ENCODE measurements around the gene CNTNAP5.

The CNTNAP5 gene

GRCh38 chr2:124039762-124040291 is 14.7 kb downstream of the CNTNAP5 start:
- H3K9me3 Mint-ChIP-seq = peaks cover 6% of the 10 kb centered on the region
- H3K4me3 Mint-ChIP-seq = no peak overlapping the region
- H3K27ac Mint-ChIP-seq = no peak overlapping the region
- H3K4me1 Mint-ChIP-seq = no peaks in the 10 kb centered on the region
- no peak for ATAC-seq (ENCODE audit: low read depth)
- no peaks in the 10 kb centered on the region for H3K36me3 Mint-ChIP-seq
- H3K27me3 Mint-ChIP-seq = no peaks in the 10 kb centered on the region
- no peak for DNase-seq (ENCODE audit: low spot score in 2 of 2)

GRCh38 chr2:124045894-124046293 is 20.8 kb downstream of the CNTNAP5 start:
- DNase-seq (ENCODE audit: low spot score in 2 of 2) (no peak), ATAC-seq (ENCODE audit: low read depth) (no peak)
- Mint-ChIP-seq H3K9me3 (peaks cover 4% of the 10 kb centered on the region), H3K27ac (no peak overlapping the region), H3K4me3 (no peak overlapping the region), H3K27me3 (no peaks in the 10 kb centered on the region), H3K4me1 (no peaks in the 10 kb centered on the region), H3K36me3 (no peaks in the 10 kb centered on the region)

- Mint-ChIP-seq H3K27me3 (no peaks in the 10 kb centered on the region), H3K36me3 (no peaks in the 10 kb centered on the region), H3K27ac (no peak overlapping the region), H3K9me3 (peaks cover 4% of the 10 kb centered on the region), H3K4me1 (no peaks in the 10 kb centered on the region), H3K4me3 (no peak overlapping the region)
- DNase-seq (ENCODE audit: low spot score in 2 of 2) (no peak), ATAC-seq (ENCODE audit: low read depth) (no peak)
These were observed 21.2 kb downstream of the CNTNAP5 start for GRCh38 chr2:124046332-124046731.

- ATAC-seq (ENCODE audit: low read depth) = no peak
- Mint-ChIP-seq H3K27ac (no peak overlapping the region), H3K27me3 (no peaks in the 10 kb centered on the region), H3K4me3 (no peak overlapping the region), H3K4me1 (no peaks in the 10 kb centered on the region), H3K9me3 (peaks cover 4% of the 10 kb centered on the region), H3K36me3 (no peaks in the 10 kb centered on the region)
- DNase-seq (ENCODE audit: low spot score in 2 of 2) = no peak
These were observed 23.0 kb downstream of the CNTNAP5 start for GRCh38 chr2:124048102-124048501.

GRCh38 chr2:124048664-124049063 is 23.6 kb downstream of the CNTNAP5 start:
- Mint-ChIP-seq H3K4me3 (no peak overlapping the region), H3K27ac (no peak overlapping the region), H3K36me3 (no peaks in the 10 kb centered on the region), H3K9me3 (no peaks in the 10 kb centered on the region), H3K4me1 (no peaks in the 10 kb centered on the region), H3K27me3 (no peaks in the 10 kb centered on the region)
- ATAC-seq (ENCODE audit: low read depth) (no peak), DNase-seq (ENCODE audit: low spot score in 2 of 2) (no peak)

GRCh38 chr2:124049136-124049535 is 24.0 kb downstream of the CNTNAP5 start:
- H3K4me1 Mint-ChIP-seq = no peaks in the 10 kb centered on the region
- H3K27me3 Mint-ChIP-seq = no peaks in the 10 kb centered on the region
- ATAC-seq (ENCODE audit: low read depth) (no peak), DNase-seq (ENCODE audit: low spot score in 2 of 2) (no peak)
- no peaks in the 10 kb centered on the region for H3K9me3 Mint-ChIP-seq
- no peak overlapping the region for H3K27ac Mint-ChIP-seq
- H3K4me3 Mint-ChIP-seq = no peak overlapping the region
- H3K36me3 Mint-ChIP-seq = no peaks in the 10 kb centered on the region

- H3K36me3 Mint-ChIP-seq = no peaks in the 10 kb centered on the region
- peaks cover 3% of the 10 kb centered on the region for H3K9me3 Mint-ChIP-seq
- ATAC-seq (ENCODE audit: low read depth) (no peak), DNase-seq (ENCODE audit: low spot score in 2 of 2) (no peak)
- H3K4me1 Mint-ChIP-seq = no peaks in the 10 kb centered on the region
- no peak overlapping the region for H3K4me3 Mint-ChIP-seq
- H3K27ac Mint-ChIP-seq = no peak overlapping the region
- no peaks in the 10 kb centered on the region for H3K27me3 Mint-ChIP-seq
These were observed 25.9 kb downstream of the CNTNAP5 start for GRCh38 chr2:124050833-124051497.

GRCh38 chr2:124053796-124054195 is 28.7 kb downstream of the CNTNAP5 start:
- Mint-ChIP-seq H3K9me3 (peaks cover 3% of the 10 kb centered on the region), H3K4me3 (no peak overlapping the region), H3K27me3 (no peaks in the 10 kb centered on the region), H3K4me1 (no peaks in the 10 kb centered on the region), H3K36me3 (no peaks in the 10 kb centered on the region), H3K27ac (no peak overlapping the region)
- ATAC-seq (ENCODE audit: low read depth) = no peak
- no peak for DNase-seq (ENCODE audit: low spot score in 2 of 2)

GRCh38 chr2:124063596-124063995 is 38.5 kb downstream of the CNTNAP5 start:
- H3K36me3 Mint-ChIP-seq = no peaks in the 10 kb centered on the region
- no peak overlapping the region for H3K4me3 Mint-ChIP-seq
- H3K4me1 Mint-ChIP-seq = no peaks in the 10 kb centered on the region
- no peaks in the 10 kb centered on the region for H3K27me3 Mint-ChIP-seq
- ATAC-seq (ENCODE audit: low read depth) (no peak), DNase-seq (ENCODE audit: low spot score in 2 of 2) (no peak)
- peaks cover 2% of the 10 kb centered on the region for H3K9me3 Mint-ChIP-seq
- no peak overlapping the region for H3K27ac Mint-ChIP-seq

- H3K27ac Mint-ChIP-seq = no peak overlapping the region
- ATAC-seq (ENCODE audit: low read depth) (no peak), DNase-seq (ENCODE audit: low spot score in 2 of 2) (no peak)
- no peak overlapping the region for H3K4me3 Mint-ChIP-seq
- no peaks in the 10 kb centered on the region for H3K36me3 Mint-ChIP-seq
- no peaks in the 10 kb centered on the region for H3K4me1 Mint-ChIP-seq
- no peaks in the 10 kb centered on the region for H3K27me3 Mint-ChIP-seq
- peaks cover 2% of the 10 kb centered on the region for H3K9me3 Mint-ChIP-seq
These were observed 40.5 kb downstream of the CNTNAP5 start for GRCh38 chr2:124065636-124066035.

- ATAC-seq (ENCODE audit: low read depth) (no peak), DNase-seq (ENCODE audit: low spot score in 2 of 2) (no peak)
- peaks cover 2% of the 10 kb centered on the region for H3K9me3 Mint-ChIP-seq
- no peak overlapping the region for H3K27ac Mint-ChIP-seq
- no peaks in the 10 kb centered on the region for H3K36me3 Mint-ChIP-seq
- H3K4me3 Mint-ChIP-seq = no peak overlapping the region
- no peaks in the 10 kb centered on the region for H3K4me1 Mint-ChIP-seq
- H3K27me3 Mint-ChIP-seq = no peaks in the 10 kb centered on the region
These were observed 41.7 kb downstream of the CNTNAP5 start for GRCh38 chr2:124066776-124067175.

GRCh38 chr2:124079045-124079444 is 54.0 kb downstream of the CNTNAP5 start:
- ATAC-seq (ENCODE audit: low read depth) = no peak
- Mint-ChIP-seq H3K9me3 (peaks cover 3% of the 10 kb centered on the region), H3K27ac (no peak overlapping the region), H3K4me1 (no peaks in the 10 kb centered on the region), H3K27me3 (no peaks in the 10 kb centered on the region), H3K36me3 (no peaks in the 10 kb centered on the region), H3K4me3 (no peak overlapping the region)
- no peak for DNase-seq (ENCODE audit: low spot score in 2 of 2)

- no peaks in the 10 kb centered on the region for H3K4me1 Mint-ChIP-seq
- no peak overlapping the region for H3K27ac Mint-ChIP-seq
- peaks cover 4% of the 10 kb centered on the region for H3K9me3 Mint-ChIP-seq
- DNase-seq (ENCODE audit: low spot score in 2 of 2) (no peak), ATAC-seq (ENCODE audit: low read depth) (no peak)
- no peak overlapping the region for H3K4me3 Mint-ChIP-seq
- H3K27me3 Mint-ChIP-seq = no peaks in the 10 kb centered on the region
- no peaks in the 10 kb centered on the region for H3K36me3 Mint-ChIP-seq
These were observed 55.4 kb downstream of the CNTNAP5 start for GRCh38 chr2:124080281-124081153.

GRCh38 chr2:124081154-124081716 is 56.1 kb downstream of the CNTNAP5 start:
- ATAC-seq (ENCODE audit: low read depth) = no peak
- H3K27me3 Mint-ChIP-seq = no peaks in the 10 kb centered on the region
- H3K27ac Mint-ChIP-seq = no peak overlapping the region
- H3K9me3 Mint-ChIP-seq = peaks cover 4% of the 10 kb centered on the region
- no peak overlapping the region for H3K4me3 Mint-ChIP-seq
- no peaks in the 10 kb centered on the region for H3K4me1 Mint-ChIP-seq
- H3K36me3 Mint-ChIP-seq = no peaks in the 10 kb centered on the region
- DNase-seq (ENCODE audit: low spot score in 2 of 2) = no peak

All from memory B cell (primary cell).